ENCODE measurements around the gene MAP3K20. TPM values are rescaled to one million over a fixed set of nuclear protein-coding genes. Genes with fewer than 3 reads are reported as not detected.

The MAP3K20 gene
- total RNA-seq, 2 experiments from 2014 or later: 15.6 to 16.0 TPM

GRCh38 chr2:173175222-173175621, 99.6 kb downstream of the MAP3K20 start:
- Mint-ChIP-seq H3K27me3 (ENCODE audit: low read depth) (peaks cover 6% of the 10 kb centered on the region), H3K9me3 (ENCODE audit: insufficient read depth) (no peaks in the 10 kb centered on the region), H3K27ac (no peak overlapping the region), H3K4me1 (ENCODE audit: low read depth) (no peaks in the 10 kb centered on the region), H3K4me3 (no peak overlapping the region), H3K36me3 (ENCODE audit: low read depth) (no peaks in the 10 kb centered on the region)
- ChIA-PET CTCF (no interaction called here), POLR2A (no interaction called here)
- ATAC-seq (no peak), DNase-seq (no peak)

- POLR2A ChIA-PET: no interaction called here
- Mint-ChIP-seq H3K27ac (no peak overlapping the region), H3K9me3 (ENCODE audit: insufficient read depth) (no peaks in the 10 kb centered on the region), H3K27me3 (ENCODE audit: low read depth) (peaks cover 11% of the 10 kb centered on the region), H3K36me3 (ENCODE audit: low read depth) (peaks cover 3% of the 10 kb centered on the region), H3K4me1 (ENCODE audit: low read depth) (no peaks in the 10 kb centered on the region), H3K4me3 (no peak overlapping the region)
- CTCF ChIA-PET: no interaction called here
- ATAC-seq (no peak), DNase-seq (no peak)
Measured at GRCh38 chr2:173181982-173182381, 106.3 kb downstream of the MAP3K20 start.

- Mint-ChIP-seq H3K9me3 (ENCODE audit: insufficient read depth) (no peaks in the 10 kb centered on the region), H3K36me3 (ENCODE audit: low read depth) (peaks cover 3% of the 10 kb centered on the region), H3K27ac (no peak overlapping the region), H3K4me1 (ENCODE audit: low read depth) (peaks cover 7% of the 10 kb centered on the region), H3K27me3 (ENCODE audit: low read depth) (peaks cover 11% of the 10 kb centered on the region), H3K4me3 (no peak overlapping the region)
- ChIA-PET CTCF (no interaction called here), POLR2A (no interaction called here)
- ATAC-seq: no peak
- no peak for DNase-seq
Measured at GRCh38 chr2:173184031-173185004, 108.7 kb downstream of the MAP3K20 start.

GRCh38 chr2:173185437-173185836, 109.8 kb downstream of the MAP3K20 start:
- Mint-ChIP-seq H3K27ac (no peak overlapping the region), H3K4me1 (ENCODE audit: low read depth) (peaks cover 7% of the 10 kb centered on the region), H3K27me3 (ENCODE audit: low read depth) (peaks cover 5% of the 10 kb centered on the region), H3K9me3 (ENCODE audit: insufficient read depth) (no peaks in the 10 kb centered on the region), H3K4me3 (no peak overlapping the region), H3K36me3 (ENCODE audit: low read depth) (peaks cover 3% of the 10 kb centered on the region)
- POLR2A ChIA-PET: interaction anchor here (0.6 kb wide), 1 partner anchor 43 kb away, joined by 3 read pairs; no protein-coding TSS in a partner anchor
- ATAC-seq (no peak), DNase-seq (no peak)
- CTCF ChIA-PET: no interaction called here

DNA sequence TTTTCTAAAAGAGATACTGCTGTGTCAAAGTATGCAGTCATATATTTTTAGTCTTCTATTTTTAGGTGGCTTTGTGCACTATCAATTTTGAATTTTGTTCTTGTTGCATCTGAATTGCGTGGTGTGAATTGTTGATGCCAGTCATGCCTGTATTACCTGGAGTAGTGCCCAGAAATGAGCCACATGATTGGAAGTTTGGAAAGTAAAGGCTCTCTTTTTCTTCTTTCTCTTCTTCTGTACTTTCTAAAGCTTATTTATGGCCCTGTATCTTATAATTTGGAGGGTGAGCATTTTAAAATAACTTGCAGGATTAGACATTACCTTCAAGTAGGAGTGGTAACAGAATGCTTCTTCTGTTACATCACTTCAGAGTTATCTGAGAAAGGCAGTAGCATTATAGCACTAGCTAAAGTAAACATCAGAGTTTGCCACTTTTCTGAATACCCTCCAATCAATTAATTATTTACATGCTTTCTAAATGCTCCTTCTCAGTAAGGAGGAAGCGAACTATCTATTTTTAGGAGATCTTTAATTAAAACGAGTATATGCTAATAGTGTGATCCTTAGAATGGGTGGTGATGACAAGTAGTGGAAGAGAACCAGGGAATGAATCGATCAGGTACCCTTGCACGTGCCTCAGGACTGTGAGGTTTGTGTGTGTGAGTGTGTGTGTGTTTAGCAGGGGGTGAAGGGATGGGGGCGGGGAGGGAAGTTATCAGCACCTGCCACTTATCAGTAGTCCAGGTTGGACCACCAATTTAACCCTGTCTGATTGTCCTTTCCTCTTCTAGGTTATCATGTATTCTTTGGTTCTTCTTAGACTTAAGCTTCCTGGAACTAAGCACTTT, 112.5 kb downstream of the MAP3K20 start:
- ChIA-PET CTCF (interaction anchor here (1.1 kb wide), 1 partner anchor 161 kb away, joined by 4 read pairs; no protein-coding TSS in a partner anchor), POLR2A (no interaction called here)
- H3K27ac Mint-ChIP-seq: no peak overlapping the region
- H3K9me3 Mint-ChIP-seq (ENCODE audit: insufficient read depth): no peaks in the 10 kb centered on the region
- no peak for DNase-seq
- H3K4me1 Mint-ChIP-seq (ENCODE audit: low read depth): peaks cover 7% of the 10 kb centered on the region
- no peaks in the 10 kb centered on the region for H3K27me3 Mint-ChIP-seq (ENCODE audit: low read depth)
- H3K36me3 Mint-ChIP-seq (ENCODE audit: low read depth): peaks cover 9% of the 10 kb centered on the region
- H3K4me3 Mint-ChIP-seq: no peak overlapping the region
- ATAC-seq: no peak

DNA sequence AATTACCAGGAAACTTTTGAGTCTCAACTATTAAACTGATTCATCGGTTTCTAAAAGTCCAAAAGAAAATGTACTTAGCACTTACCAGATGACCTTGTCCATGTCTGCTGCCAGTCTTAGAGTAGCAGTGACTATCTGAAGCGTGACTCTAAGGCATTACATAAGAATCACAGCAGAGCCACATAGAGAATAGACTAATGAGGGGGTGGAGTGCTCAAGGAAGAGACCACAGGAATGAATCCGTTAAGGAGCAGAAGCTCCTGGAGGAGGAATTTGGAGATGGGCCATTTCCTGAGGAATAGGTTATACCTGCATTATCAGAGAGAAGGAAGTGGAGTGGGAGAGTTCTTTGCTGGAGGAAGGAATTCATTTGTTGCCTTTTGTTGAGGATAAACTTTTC, 116.0 kb downstream of the MAP3K20 start:
- ATAC-seq: no peak
- Mint-ChIP-seq H3K4me1 (ENCODE audit: low read depth) (peaks cover 7% of the 10 kb centered on the region), H3K4me3 (no peak overlapping the region), H3K36me3 (ENCODE audit: low read depth) (peaks cover 8% of the 10 kb centered on the region), H3K9me3 (ENCODE audit: insufficient read depth) (no peaks in the 10 kb centered on the region), H3K27me3 (ENCODE audit: low read depth) (no peaks in the 10 kb centered on the region), H3K27ac (no peak overlapping the region)
- POLR2A ChIA-PET: no interaction called here
- CTCF ChIA-PET: interaction anchor here (2.9 kb wide), 1 partner anchor 18 kb away, joined by 10 read pairs; no protein-coding TSS in a partner anchor
- DNase-seq: no peak

- ChIA-PET POLR2A (no interaction called here), CTCF (interaction anchor here (0.8 to 2.9 kb wide), 2 partner anchors 18 to 164 kb away, joined by 3 to 10 read pairs; no protein-coding TSS in a partner anchor)
- H3K36me3 Mint-ChIP-seq (ENCODE audit: low read depth): peaks cover 8% of the 10 kb centered on the region
- no peak overlapping the region for H3K27ac Mint-ChIP-seq
- ATAC-seq: no peak
- H3K9me3 Mint-ChIP-seq (ENCODE audit: insufficient read depth): no peaks in the 10 kb centered on the region
- H3K4me3 Mint-ChIP-seq: no peak overlapping the region
- no peak for DNase-seq
- peaks cover 7% of the 10 kb centered on the region for H3K4me1 Mint-ChIP-seq (ENCODE audit: low read depth)
- no peaks in the 10 kb centered on the region for H3K27me3 Mint-ChIP-seq (ENCODE audit: low read depth)
Measured at GRCh38 chr2:173192071-173192470, 116.4 kb downstream of the MAP3K20 start.

DNA sequence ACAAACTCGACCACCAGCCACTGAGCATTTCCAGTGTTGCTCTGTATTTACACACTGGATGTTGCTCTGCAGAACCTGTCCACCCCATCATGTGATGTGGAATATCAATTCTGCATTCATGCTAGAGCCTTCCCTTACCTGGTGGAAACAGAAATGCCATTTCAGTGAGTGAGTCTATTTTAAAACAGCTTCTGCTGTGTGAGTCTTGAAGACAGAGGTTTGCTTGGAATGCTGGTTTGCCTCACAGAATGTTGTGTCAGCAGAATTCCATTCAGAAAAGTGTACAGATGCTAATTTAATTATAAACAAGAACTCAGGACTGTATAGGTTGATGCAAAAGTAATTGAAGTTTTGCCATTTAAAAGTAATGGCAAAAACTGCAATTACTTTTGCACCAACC, 118.3 kb downstream of the MAP3K20 start:
- ChIA-PET CTCF (interaction anchor here (2.9 kb wide), 1 partner anchor 16 kb away, joined by 10 read pairs; no protein-coding TSS in a partner anchor), POLR2A (no interaction called here)
- Mint-ChIP-seq H3K27ac (no peak overlapping the region), H3K4me3 (no peak overlapping the region), H3K9me3 (ENCODE audit: insufficient read depth) (no peaks in the 10 kb centered on the region), H3K36me3 (ENCODE audit: low read depth) (peaks cover 8% of the 10 kb centered on the region), H3K4me1 (ENCODE audit: low read depth) (no peaks in the 10 kb centered on the region), H3K27me3 (ENCODE audit: low read depth) (no peaks in the 10 kb centered on the region)
- ATAC-seq (no peak), DNase-seq (no peak)

DNA sequence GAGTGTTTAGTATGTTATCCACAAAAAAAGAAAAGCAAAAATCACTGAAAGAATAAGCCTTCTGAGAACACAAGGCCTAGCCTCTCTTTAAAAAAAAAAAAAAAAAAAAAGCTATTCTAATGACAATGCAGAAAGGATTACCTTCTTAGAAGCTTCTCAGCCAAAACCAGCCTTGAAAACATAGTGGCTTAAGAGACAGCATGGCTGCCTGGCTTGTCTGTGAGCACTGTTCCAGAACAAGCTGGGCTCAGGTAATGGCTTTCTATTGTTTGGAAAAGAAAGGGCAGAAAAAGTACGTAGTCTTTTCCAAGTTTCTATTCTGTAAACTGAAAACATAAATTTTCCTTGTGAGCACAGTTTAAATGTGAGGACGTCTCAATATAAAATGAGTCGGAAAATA, 119.5 kb downstream of the MAP3K20 start:
- POLR2A ChIA-PET: no interaction called here
- H3K4me1 Mint-ChIP-seq (ENCODE audit: low read depth): no peaks in the 10 kb centered on the region
- DNase-seq (no peak), ATAC-seq (no peak)
- H3K36me3 Mint-ChIP-seq (ENCODE audit: low read depth): peaks cover 11% of the 10 kb centered on the region
- H3K4me3 Mint-ChIP-seq: no peak overlapping the region
- H3K27ac Mint-ChIP-seq: no peak overlapping the region
- no peaks in the 10 kb centered on the region for H3K9me3 Mint-ChIP-seq (ENCODE audit: insufficient read depth)
- H3K27me3 Mint-ChIP-seq (ENCODE audit: low read depth): no peaks in the 10 kb centered on the region
- CTCF ChIA-PET: interaction anchor here (0.6 to 2.2 kb wide), 4 partner anchors 14 to 88 kb away, joined by 3 to 10 read pairs (median 4); no protein-coding TSS in a partner anchor

DNA sequence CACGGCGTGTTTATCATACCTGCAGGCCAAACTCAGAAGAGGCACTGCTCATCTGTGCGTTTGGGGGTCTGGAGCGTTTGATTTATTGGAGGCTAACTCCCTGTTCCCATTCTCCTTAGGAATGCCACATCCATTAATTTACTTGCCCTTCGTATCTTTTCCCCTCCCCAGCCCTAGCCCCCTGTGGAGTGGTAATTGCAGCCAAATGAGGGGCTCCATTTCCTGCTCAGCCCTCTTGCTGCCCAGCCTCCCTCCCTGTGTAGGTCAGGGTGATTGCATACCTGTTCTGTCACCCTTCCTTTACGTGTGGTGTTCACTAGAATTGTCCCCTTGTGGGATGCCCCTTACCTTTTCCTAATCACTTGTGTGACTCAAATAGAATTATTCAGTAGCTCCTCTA, 120.4 kb downstream of the MAP3K20 start:
- no peak overlapping the region for H3K27ac Mint-ChIP-seq
- H3K4me1 Mint-ChIP-seq (ENCODE audit: low read depth): no peaks in the 10 kb centered on the region
- H3K27me3 Mint-ChIP-seq (ENCODE audit: low read depth): no peaks in the 10 kb centered on the region
- no peaks in the 10 kb centered on the region for H3K9me3 Mint-ChIP-seq (ENCODE audit: insufficient read depth)
- DNase-seq: no peak
- ATAC-seq: no peak
- H3K4me3 Mint-ChIP-seq: no peak overlapping the region
- POLR2A ChIA-PET: no interaction called here
- H3K36me3 Mint-ChIP-seq (ENCODE audit: low read depth): peaks cover 11% of the 10 kb centered on the region
- CTCF ChIA-PET: interaction anchor here (1.0 to 2.2 kb wide), 4 partner anchors 14 to 169 kb away, joined by 3 to 10 read pairs (median 6); no protein-coding TSS in a partner anchor

DNA sequence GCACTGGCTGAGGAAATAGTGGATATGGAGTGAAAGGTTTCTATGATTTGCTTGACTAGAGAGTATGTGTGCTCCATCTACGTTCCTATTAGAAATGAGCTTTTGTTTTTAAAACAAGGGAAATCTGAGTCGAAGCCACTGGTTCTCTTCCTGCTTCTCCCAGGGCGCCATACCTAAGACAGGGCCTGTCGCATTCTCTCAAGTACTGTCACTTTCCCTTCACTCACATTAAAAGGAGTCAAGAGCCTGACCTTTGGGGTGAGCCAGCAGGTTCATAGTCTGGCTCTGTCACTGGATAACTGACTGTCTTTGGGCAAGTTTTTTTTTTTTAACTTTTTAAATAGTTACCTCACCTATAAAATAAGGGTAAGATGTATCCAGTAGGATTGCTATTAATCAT, 121.0 kb downstream of the MAP3K20 start:
- Mint-ChIP-seq H3K9me3 (ENCODE audit: insufficient read depth) (no peaks in the 10 kb centered on the region), H3K36me3 (ENCODE audit: low read depth) (peaks cover 7% of the 10 kb centered on the region)
- CTCF ChIA-PET: interaction anchor here (1.5 to 2.2 kb wide), 3 partner anchors 14 to 170 kb away, joined by 6 to 10 read pairs (median 6); no protein-coding TSS in a partner anchor

More for the DNA sequence above, 121.0 kb downstream of the MAP3K20 start:
- DNase-seq (no peak), ATAC-seq (no peak)
- Mint-ChIP-seq H3K27ac (no peak overlapping the region), H3K4me1 (ENCODE audit: low read depth) (no peaks in the 10 kb centered on the region), H3K4me3 (no peak overlapping the region), H3K27me3 (ENCODE audit: low read depth) (no peaks in the 10 kb centered on the region)
- POLR2A ChIA-PET: no interaction called here

All from activated CD8-positive, alpha-beta T cell treated with anti-CD3 and anti-CD28 coated beads, Interleukin-2, amount 10 ng/mL, durations not matched to agents 7 days and 5 days (primary cell).